ENCODE results near the gene NCS1. TPM values are rescaled to one million over a fixed set of nuclear protein-coding genes. Genes with fewer than 3 reads are reported as not detected.

Gene NCS1
- total RNA-seq, 4 donors from 2014 or later, result 100 to 206 (median 122) TPM

GRCh38 chr9:130149031-130149430 lies 23.2 kb upstream of the NCS1 start:
- Histone ChIP-seq H3K4me3 (no peak overlapping the region), H3K27me3 (no peaks in the 10 kb centered on the region), H3K9me3 (no peaks in the 10 kb centered on the region), H3K4me1 (peaks cover 8 to 10% (median 8%) of the 10 kb centered on the region in 4 donors), H3K36me3 (no peaks in the 10 kb centered on the region), H3K27ac (replicated peaks in 1 of 4) (no peak overlapping the region)
- TF ChIP-seq POLR2A (IDR thresholded peaks at IDR 0.05; ENCODE audit: low read depth), result no peak
- no peak for TF ChIP-seq POLR2AphosphoS5 (IDR thresholded peaks at IDR 0.05)
- TF ChIP-seq CTCF (IDR thresholded peaks at IDR 0.05), result no peak
- TF ChIP-seq EP300 (IDR thresholded peaks at IDR 0.05), result no peak
- intact Hi-C loops (cut with DNase I), result no loop called here
- 67% methylated on average over 5 of the region's 5 CpGs for WGBS
- no peak for DNase-seq (ENCODE audit: extremely low spot score)

GRCh38 chr9:130149654-130150286 lies 22.4 kb upstream of the NCS1 start:
- H3K27ac ChIP-seq (replicated peaks in 1 of 4), result no peak overlapping the region
- no peaks in the 10 kb centered on the region for H3K9me3 ChIP-seq
- TF ChIP-seq CTCF (IDR thresholded peaks at IDR 0.05) (no peak), POLR2AphosphoS5 (IDR thresholded peaks at IDR 0.05) (no peak), POLR2A (IDR thresholded peaks at IDR 0.05; ENCODE audit: low read depth) (no peak), EP300 (IDR thresholded peaks at IDR 0.05) (no peak)
- no peaks in the 10 kb centered on the region for H3K36me3 ChIP-seq
- intact Hi-C loops (cut with DNase I), result no loop called here
- 88% methylated on average over 5 of the region's 5 CpGs for WGBS
- no peak overlapping the region for H3K4me3 ChIP-seq
- DNase-seq (ENCODE audit: extremely low spot score), result no peak
- H3K27me3 ChIP-seq, result no peaks in the 10 kb centered on the region
- H3K4me1 ChIP-seq, result peaks cover under 1 to 2% (median 2%) of the 10 kb centered on the region in 4 donors

- no peak for DNase-seq (ENCODE audit: extremely low spot score)
- no peaks in the 10 kb centered on the region for H3K27me3 ChIP-seq
- H3K27ac ChIP-seq (replicated peaks in 1 of 4), result no peak overlapping the region
- no peaks in the 10 kb centered on the region for H3K9me3 ChIP-seq
- no peaks in the 10 kb centered on the region for H3K36me3 ChIP-seq
- WGBS, result 82% methylated on average over 14 of the region's 14 CpGs
- TF ChIP-seq EP300 (IDR thresholded peaks at IDR 0.05) (no peak), POLR2A (IDR thresholded peaks at IDR 0.05; ENCODE audit: low read depth) (no peak), POLR2AphosphoS5 (IDR thresholded peaks at IDR 0.05) (no peak)
- H3K4me1 ChIP-seq, result no peaks in the 10 kb centered on the region
- intact Hi-C loops (cut with DNase I), result no loop called here
- no peak overlapping the region for H3K4me3 ChIP-seq
These were observed 21.3 kb upstream of the NCS1 start for GRCh38 chr9:130150779-130151382.

GRCh38 chr9:130154816-130155215 lies 17.4 kb upstream of the NCS1 start:
- Histone ChIP-seq H3K27ac (replicated peaks in 1 of 4) (no peak overlapping the region), H3K27me3 (no peaks in the 10 kb centered on the region), H3K4me1 (peaks cover 0 to 7% (median 2%) of the 10 kb centered on the region in 4 donors), H3K4me3 (no peak overlapping the region), H3K36me3 (no peaks in the 10 kb centered on the region), H3K9me3 (no peaks in the 10 kb centered on the region)
- TF ChIP-seq POLR2A (IDR thresholded peaks at IDR 0.05; ENCODE audit: low read depth), result no peak
- TF ChIP-seq CTCF (IDR thresholded peaks at IDR 0.05), result no peak
- TF ChIP-seq EP300 (IDR thresholded peaks at IDR 0.05), result no peak
- no peak for TF ChIP-seq POLR2AphosphoS5 (IDR thresholded peaks at IDR 0.05)
- WGBS, result 93% methylated on average over 3 of the region's 3 CpGs
- intact Hi-C loops (cut with DNase I), result no loop called here
- DNase-seq (ENCODE audit: extremely low spot score), result no peak

GRCh38 chr9:130155647-130156046 lies 16.6 kb upstream of the NCS1 start:
- intact Hi-C loops (cut with DNase I), result no loop called here
- WGBS, result 83% methylated on average over 11 of the region's 12 CpGs
- H3K4me1 ChIP-seq, result peaks cover 0 to 7% (median 2%) of the 10 kb centered on the region in 4 donors
- H3K9me3 ChIP-seq, result no peaks in the 10 kb centered on the region
- no peak for DNase-seq (ENCODE audit: extremely low spot score)
- no peak overlapping the region for H3K4me3 ChIP-seq
- H3K27me3 ChIP-seq, result no peaks in the 10 kb centered on the region
- no peaks in the 10 kb centered on the region for H3K36me3 ChIP-seq
- TF ChIP-seq CTCF (IDR thresholded peaks at IDR 0.05) (no peak), EP300 (IDR thresholded peaks at IDR 0.05) (no peak), POLR2A (IDR thresholded peaks at IDR 0.05; ENCODE audit: low read depth) (no peak), POLR2AphosphoS5 (IDR thresholded peaks at IDR 0.05) (no peak)
- H3K27ac ChIP-seq (replicated peaks in 1 of 4), result no peak overlapping the region

Data from esophagus muscularis mucosa (tissue), 4 donors.